HL-60 (cell line): ENCODE data around the gene EIF6.

ENCODE experiments used
- DNase-seq, 2 experiments: peaks; one replicate each; pipeline ENCODE4 v3.0.0-alpha.2; 2010 to 2020; ENCODE audit warnings: low read depth in 1 of 2, low spot score in 1 of 2
- H3K27ac ChIP-seq: fragments of 250-450 bp; sonication (Bioruptor Pico); replicated peaks from 2 replicates; pipeline ENCODE4 v1.5.1; 2020; ENCODE audit warnings: mild to moderate bottlenecking, moderate library complexity
- H3K27me3 ChIP-seq: fragments of 250-450 bp; sonication (Bioruptor Pico); 2 replicates; pipeline ENCODE4 v1.5.1; 2021; ENCODE audit warnings: mild to moderate bottlenecking, moderate library complexity; ENCODE audit not compliant: insufficient read depth, poor library complexity, severe bottlenecking
- H3K4me3 ChIP-seq: replicated peaks from 2 replicates; pipeline ENCODE4 v1.5.1; 2011; ENCODE audit warnings: mild to moderate bottlenecking, control low read depth, low read length; ENCODE audit not compliant: insufficient read depth
- GABPA ChIP-seq: IDR thresholded peaks from 2 replicates; pipeline ENCODE4 v1.6.1; 2012; ENCODE audit warnings: low read depth
- POLR2AphosphoS5 ChIP-seq: IDR thresholded peaks from 2 replicates; pipeline ENCODE4 v1.6.1; 2012; ENCODE audit warnings: low read depth
- SPI1 ChIP-seq: IDR thresholded peaks from 2 replicates; pipeline ENCODE4 v1.6.1; 2012; ENCODE audit warnings: low read depth, mild to moderate bottlenecking, borderline replicate concordance
- TF ChIP-seq, protein P1 (sequence below): IDR thresholded peaks from 2 replicates; pipeline ENCODE4 v1.6.1; 2012; ENCODE audit warnings: low read depth; ENCODE audit not compliant: insufficient replicate concordance
- TF ChIP-seq, protein P2 (sequence below): IDR thresholded peaks from one replicate; pipeline ENCODE4 v1.5.1; 2011; ENCODE audit warnings: low read length, control low read depth, inconsistent platforms; ENCODE audit not compliant: insufficient read depth

EIF6 gene

DNA sequence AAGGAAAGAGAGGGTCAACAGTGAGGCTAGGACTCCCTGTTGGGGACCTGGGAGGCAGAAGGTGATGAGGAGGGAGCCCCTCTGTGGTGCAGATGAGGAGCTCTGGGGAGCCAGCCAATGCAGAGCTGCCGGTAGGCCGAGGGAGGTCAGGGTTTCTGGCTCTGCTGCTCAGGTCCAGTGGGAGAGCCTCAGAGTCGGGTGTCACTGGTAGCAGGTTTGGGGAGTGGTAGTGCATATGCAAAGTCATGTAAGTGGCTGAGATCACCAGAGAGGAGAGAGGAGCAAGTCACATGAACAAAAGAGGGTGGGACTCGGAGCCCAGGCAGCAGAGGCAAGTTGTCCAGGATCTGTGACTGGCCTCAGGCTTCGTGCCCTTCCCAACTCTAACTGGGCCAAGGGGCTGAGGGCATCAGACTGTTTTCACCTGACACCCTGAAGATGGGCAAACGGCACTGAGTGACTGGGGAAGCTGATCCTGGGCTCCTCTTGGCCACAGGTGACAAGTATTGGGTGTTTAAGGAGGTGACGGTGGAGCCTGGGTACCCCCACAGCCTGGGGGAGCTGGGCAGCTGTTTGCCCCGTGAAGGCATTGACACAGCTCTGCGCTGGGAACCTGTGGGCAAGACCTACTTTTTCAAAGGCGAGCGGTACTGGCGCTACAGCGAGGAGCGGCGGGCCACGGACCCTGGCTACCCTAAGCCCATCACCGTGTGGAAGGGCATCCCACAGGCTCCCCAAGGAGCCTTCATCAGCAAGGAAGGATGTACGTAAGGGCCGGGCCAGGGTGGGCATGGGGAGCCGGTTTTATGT, 13.3 kb downstream of the EIF6 start:
- no peak for DNase-seq
- no peaks in the 10 kb centered on the region for H3K27me3 ChIP-seq
- TF ChIP-seq SPI1 (no peak), GABPA (no peak), POLR2AphosphoS5 (no peak)
- TF ChIP-seq, protein P1, sequence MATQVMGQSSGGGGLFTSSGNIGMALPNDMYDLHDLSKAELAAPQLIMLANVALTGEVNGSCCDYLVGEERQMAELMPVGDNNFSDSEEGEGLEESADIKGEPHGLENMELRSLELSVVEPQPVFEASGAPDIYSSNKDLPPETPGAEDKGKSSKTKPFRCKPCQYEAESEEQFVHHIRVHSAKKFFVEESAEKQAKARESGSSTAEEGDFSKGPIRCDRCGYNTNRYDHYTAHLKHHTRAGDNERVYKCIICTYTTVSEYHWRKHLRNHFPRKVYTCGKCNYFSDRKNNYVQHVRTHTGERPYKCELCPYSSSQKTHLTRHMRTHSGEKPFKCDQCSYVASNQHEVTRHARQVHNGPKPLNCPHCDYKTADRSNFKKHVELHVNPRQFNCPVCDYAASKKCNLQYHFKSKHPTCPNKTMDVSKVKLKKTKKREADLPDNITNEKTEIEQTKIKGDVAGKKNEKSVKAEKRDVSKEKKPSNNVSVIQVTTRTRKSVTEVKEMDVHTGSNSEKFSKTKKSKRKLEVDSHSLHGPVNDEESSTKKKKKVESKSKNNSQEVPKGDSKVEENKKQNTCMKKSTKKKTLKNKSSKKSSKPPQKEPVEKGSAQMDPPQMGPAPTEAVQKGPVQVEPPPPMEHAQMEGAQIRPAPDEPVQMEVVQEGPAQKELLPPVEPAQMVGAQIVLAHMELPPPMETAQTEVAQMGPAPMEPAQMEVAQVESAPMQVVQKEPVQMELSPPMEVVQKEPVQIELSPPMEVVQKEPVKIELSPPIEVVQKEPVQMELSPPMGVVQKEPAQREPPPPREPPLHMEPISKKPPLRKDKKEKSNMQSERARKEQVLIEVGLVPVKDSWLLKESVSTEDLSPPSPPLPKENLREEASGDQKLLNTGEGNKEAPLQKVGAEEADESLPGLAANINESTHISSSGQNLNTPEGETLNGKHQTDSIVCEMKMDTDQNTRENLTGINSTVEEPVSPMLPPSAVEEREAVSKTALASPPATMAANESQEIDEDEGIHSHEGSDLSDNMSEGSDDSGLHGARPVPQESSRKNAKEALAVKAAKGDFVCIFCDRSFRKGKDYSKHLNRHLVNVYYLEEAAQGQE, result no peak
- TF ChIP-seq, protein P2, sequence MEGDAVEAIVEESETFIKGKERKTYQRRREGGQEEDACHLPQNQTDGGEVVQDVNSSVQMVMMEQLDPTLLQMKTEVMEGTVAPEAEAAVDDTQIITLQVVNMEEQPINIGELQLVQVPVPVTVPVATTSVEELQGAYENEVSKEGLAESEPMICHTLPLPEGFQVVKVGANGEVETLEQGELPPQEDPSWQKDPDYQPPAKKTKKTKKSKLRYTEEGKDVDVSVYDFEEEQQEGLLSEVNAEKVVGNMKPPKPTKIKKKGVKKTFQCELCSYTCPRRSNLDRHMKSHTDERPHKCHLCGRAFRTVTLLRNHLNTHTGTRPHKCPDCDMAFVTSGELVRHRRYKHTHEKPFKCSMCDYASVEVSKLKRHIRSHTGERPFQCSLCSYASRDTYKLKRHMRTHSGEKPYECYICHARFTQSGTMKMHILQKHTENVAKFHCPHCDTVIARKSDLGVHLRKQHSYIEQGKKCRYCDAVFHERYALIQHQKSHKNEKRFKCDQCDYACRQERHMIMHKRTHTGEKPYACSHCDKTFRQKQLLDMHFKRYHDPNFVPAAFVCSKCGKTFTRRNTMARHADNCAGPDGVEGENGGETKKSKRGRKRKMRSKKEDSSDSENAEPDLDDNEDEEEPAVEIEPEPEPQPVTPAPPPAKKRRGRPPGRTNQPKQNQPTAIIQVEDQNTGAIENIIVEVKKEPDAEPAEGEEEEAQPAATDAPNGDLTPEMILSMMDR, result no peak
- no peak overlapping the region for H3K4me3 ChIP-seq
- H3K27ac ChIP-seq, result no peak overlapping the region

DNA sequence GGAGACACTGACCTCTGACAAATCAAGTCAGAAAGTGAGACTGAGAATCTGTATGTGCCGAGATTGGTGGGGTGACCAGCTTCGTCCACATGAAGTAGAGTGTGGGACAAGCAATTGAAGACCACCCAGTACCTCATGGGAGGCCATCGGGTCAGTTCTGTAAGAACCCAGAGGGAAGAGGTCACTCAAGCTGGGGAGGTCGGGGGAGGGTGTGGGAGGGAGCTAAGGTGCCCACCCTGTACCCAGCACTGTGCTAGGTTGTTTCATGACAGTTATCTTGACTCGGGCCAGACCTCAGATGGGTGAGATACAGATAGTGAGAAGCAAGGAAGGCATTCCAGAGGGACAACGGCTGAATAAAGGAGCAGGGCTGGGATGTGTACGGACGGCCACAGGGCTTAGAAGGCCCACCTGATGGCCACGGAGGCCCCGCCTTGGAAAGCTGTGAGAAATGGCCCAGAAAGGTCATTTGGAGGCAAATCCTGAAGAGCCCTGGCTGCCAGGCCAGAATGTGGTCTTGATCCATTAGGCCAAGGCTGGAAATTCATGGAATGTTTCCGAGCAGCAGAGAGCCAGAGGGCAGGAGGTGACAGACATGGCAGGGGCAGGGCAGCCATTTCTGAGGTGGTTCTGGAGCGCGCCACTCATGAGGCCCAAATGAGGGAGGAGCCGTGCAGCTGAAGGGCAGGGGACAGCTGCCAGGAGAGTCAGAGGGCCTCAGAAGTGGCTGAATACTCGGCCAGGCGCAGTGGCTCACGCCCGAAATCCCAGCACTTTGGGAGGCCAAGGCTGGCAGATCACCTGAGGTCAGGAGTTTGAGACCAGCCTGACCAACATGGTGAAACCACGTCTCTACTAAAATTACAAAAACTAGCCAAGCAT, 14.3 kb downstream of the EIF6 start:
- Histone ChIP-seq H3K27ac (no peak overlapping the region), H3K4me3 (no peak overlapping the region), H3K27me3 (no peaks in the 10 kb centered on the region)
- TF ChIP-seq GABPA (no peak), SPI1 (no peak), POLR2AphosphoS5 (no peak)
- TF ChIP-seq, protein P2, result no peak
- TF ChIP-seq, protein P1, result no peak
- no peak for DNase-seq

DNA sequence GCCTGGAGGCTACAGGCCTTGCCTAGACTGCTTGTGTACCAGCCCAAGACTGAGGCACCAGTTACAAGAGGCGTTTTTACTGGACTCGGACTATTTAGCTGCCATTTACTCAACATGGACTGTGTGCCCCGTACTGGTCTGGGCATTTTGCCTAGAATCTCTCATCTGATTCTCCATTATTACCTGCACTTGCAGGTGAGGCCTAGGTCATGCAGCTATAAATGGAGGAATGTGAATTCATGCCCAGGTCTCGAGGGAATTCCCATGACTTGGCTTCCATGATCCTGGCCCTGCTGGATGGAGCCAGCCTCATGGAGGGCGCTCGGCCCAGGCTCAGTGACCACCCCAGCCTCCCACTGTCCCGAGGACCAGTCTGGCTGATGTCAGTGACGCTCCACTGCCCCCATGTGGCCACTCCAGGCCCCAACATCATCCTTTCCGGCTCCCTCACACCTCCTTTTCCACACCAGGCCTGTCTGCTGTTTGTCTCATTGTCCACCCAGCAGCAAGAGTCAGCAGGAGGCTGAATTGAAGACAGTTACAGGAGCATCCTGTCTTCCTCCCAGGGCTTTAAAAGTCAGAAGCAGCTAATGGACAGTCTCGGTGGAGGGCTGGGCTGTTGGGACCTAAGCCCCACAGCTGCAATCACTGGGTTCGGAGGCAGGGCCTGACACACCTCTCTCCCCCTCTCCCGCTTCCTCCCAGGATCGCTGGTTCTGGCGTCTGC, 15.4 kb downstream of the EIF6 start:
- peak in 1 of 2 experiments; percentile 56 for DNase-seq
- Histone ChIP-seq H3K27ac (no peak overlapping the region), H3K4me3 (no peak overlapping the region), H3K27me3 (no peaks in the 10 kb centered on the region)
- TF ChIP-seq POLR2AphosphoS5, result no peak
- TF ChIP-seq, protein P2, result peak; percentile 67
- TF ChIP-seq, protein P1, result no peak
- TF ChIP-seq GABPA, result no peak
